ENCODE results near the gene PTPRM.
A peak's percentile ranks its signal among the peaks of the same experiment; 100 is the strongest.

GRCh38 chr18:7735196-7735595 lies 168.1 kb downstream of the PTPRM start:
- no peak for TF ChIP-seq POLR2A (IDR thresholded peaks at IDR 0.05)
- TF ChIP-seq CTCF (IDR thresholded peaks at IDR 0.05) = peak in 4 of 6 experiments; percentile 10 to 40 (median 36)
